ENCODE data around the gene FXYD7. TPM values are rescaled to one million over a fixed set of nuclear protein-coding genes. Genes with fewer than 3 reads are reported as not detected.
"Not testable (repeated sequence)": the region's sequence is repeated elsewhere in the genome, so short reads cannot be mapped to it uniquely, and the experiment has no call there.

FXYD7 gene
- total RNA-seq, 1 experiment from 2014 or later: 0.14 TPM

- no peak for DNase-seq (ENCODE audit: low spot score)
Observed at GRCh38 chr19:35126624-35126959, 16.5 kb upstream of the FXYD7 start.

- no peak for DNase-seq (ENCODE audit: low spot score)
Observed at GRCh38 chr19:35127871-35128270, 15.2 kb upstream of the FXYD7 start.

GRCh38 chr19:35128398-35129057, 14.5 kb upstream of the FXYD7 start:
- no peak for DNase-seq (ENCODE audit: low spot score)

- DNase-seq (ENCODE audit: low spot score): not testable (repeated sequence)
Observed at GRCh38 chr19:35129724-35130274, 13.3 kb upstream of the FXYD7 start.

GRCh38 chr19:35130761-35131720, 12.0 kb upstream of the FXYD7 start:
- no peak for DNase-seq (ENCODE audit: low spot score)

- DNase-seq (ENCODE audit: low spot score): no peak
Observed at GRCh38 chr19:35132254-35132653, 10.8 kb upstream of the FXYD7 start.

GRCh38 chr19:35133826-35134225, 9.2 kb upstream of the FXYD7 start:
- DNase-seq (ENCODE audit: low spot score): no peak

- DNase-seq (ENCODE audit: low spot score): no peak
Observed at GRCh38 chr19:35134601-35135242, 8.3 kb upstream of the FXYD7 start, which contains the start of gene LGI4. Gene LGI4, minus strand, starts transcription at chr19:35135059. Its CDS starts 379 bp downstream, at chr19:35134680.

GRCh38 chr19:35135389-35135909, 7.6 kb upstream of the FXYD7 start:
- DNase-seq (ENCODE audit: low spot score): peak; percentile 72

- no peak for DNase-seq (ENCODE audit: low spot score)
Observed at GRCh38 chr19:35136231-35136630, 6.8 kb upstream of the FXYD7 start.

GRCh38 chr19:35136977-35137702, 5.9 kb upstream of the FXYD7 start:
- DNase-seq (ENCODE audit: low spot score): no peak

GRCh38 chr19:35138305-35138892, 4.7 kb upstream of the FXYD7 start, which contains the start of gene FXYD1:
Gene FXYD1, plus strand, starts transcription at chr19:35138824. Its CDS starts 1,256 bp downstream, at chr19:35140080.
- no peak for DNase-seq (ENCODE audit: low spot score)

- no peak for DNase-seq (ENCODE audit: low spot score)
Observed at GRCh38 chr19:35140207-35140961, 2.7 kb upstream of the FXYD7 start.

GRCh38 chr19:35140962-35141836, 1.9 kb upstream of the FXYD7 start:
- DNase-seq (ENCODE audit: low spot score): peak; percentile 78

- DNase-seq (ENCODE audit: low spot score): no peak
Observed at GRCh38 chr19:35141837-35142605, 1.0 kb upstream of the FXYD7 start.

- DNase-seq (ENCODE audit: low spot score): no peak
Observed at GRCh38 chr19:35142606-35143230, 337 bp upstream of the FXYD7 start.

- no peak for DNase-seq (ENCODE audit: low spot score)
Observed at GRCh38 chr19:35143818-35144217, 763 bp downstream of the FXYD7 start.

GRCh38 chr19:35144259-35144599, 1.2 kb downstream of the FXYD7 start:
- DNase-seq (ENCODE audit: low spot score): no peak
